SK-N-SH (cell line): ENCODE measurements around the gene ADGRL3. TPM values are rescaled to one million over a fixed set of nuclear protein-coding genes. Genes with fewer than 3 reads are reported as not detected.

Source experiments
- CTCF ChIA-PET: fragments of 300-600, 350-600 bp; formaldehyde crosslinking; extraction: SDS; loops from one replicate; lab custom pipeline; 2021; lab: Yijun Ruan, JAX
- POLR2A ChIA-PET: fragments of 350-600 bp; sonication (Branson Sonifier 250); formaldehyde crosslinking; extraction: SDS; loops from one replicate; lab custom pipeline; 2020; ENCODE audit warnings: antibody characterized with exemption, inconsistent platforms; lab: Yijun Ruan, JAX
- DNase-seq: peaks from one replicate; pipeline ENCODE4 v3.0.0; 2012
- H2AFZ ChIP-seq: fragments of 200-600 bp; sonication (generic); 2 replicates; pipeline ENCODE4 v1.8.1; 2016; ENCODE audit warnings: antibody characterized with exemption, mild to moderate bottlenecking, low read depth
- H3F3A ChIP-seq: fragments of 200-600 bp; sonication (generic); replicated peaks from 2 replicates; pipeline ENCODE3; 2016; ENCODE audit warnings: antibody characterized with exemption, mild to moderate bottlenecking; ENCODE audit not compliant: insufficient read depth
- H3K27ac ChIP-seq, 2 experiments: fragments of 200-500 bp in 1 of 2; fragments of 200-600 bp in 1 of 2; sonication (Bioruptor generic) in 1 of 2; sonication (generic), shearing (Covaris generic) in 1 of 2; 2 replicates each; pipeline versions ENCODE4 v1.5.1 to v1.6.1; 2014 to 2016; ENCODE audit warnings: low read depth in 2 of 2, inconsistent platforms in 1 of 2, low read length in 1 of 2, mild to moderate bottlenecking in 1 of 2, mixed read lengths in 1 of 2
- H3K27me3 ChIP-seq: fragments of 200-600 bp; sonication (generic), shearing (Covaris generic); 2 replicates; pipeline ENCODE4 v1.6.1; 2016; ENCODE audit warnings: mixed run types; ENCODE audit not compliant: insufficient read depth
- H3K36me3 ChIP-seq, 2 experiments: fragments of 200-500 bp in 1 of 2; fragments of 200-600 bp in 1 of 2; sonication (Bioruptor generic) in 1 of 2; sonication (generic) in 1 of 2; replicated peaks in 1 of 2; 2 replicates each; pipeline versions ENCODE3 to v1.5.1; 2014 to 2016; ENCODE audit warnings: low read length in 1 of 2, mild to moderate bottlenecking in 1 of 2; ENCODE audit not compliant: insufficient read depth in 2 of 2, control insufficient read depth in 1 of 2
- H3K4me1 ChIP-seq, 2 experiments: fragments of 200-500 bp in 1 of 2; fragments of 200-600 bp in 1 of 2; sonication (Bioruptor generic) in 1 of 2; sonication (generic), shearing (Covaris generic) in 1 of 2; 2 replicates each; pipeline versions ENCODE4 v1.5.1 to v1.6.1; 2014 to 2016; ENCODE audit warnings: low read depth in 1 of 2, low read length in 1 of 2, mixed run types in 1 of 2; ENCODE audit not compliant: insufficient read depth in 2 of 2, control insufficient read depth in 1 of 2
- H3K4me2 ChIP-seq: fragments of 200-600 bp; sonication (generic), shearing (Covaris generic); 2 replicates; pipeline ENCODE4 v1.6.1; 2017; ENCODE audit warnings: mixed run types
- H3K4me3 ChIP-seq, 2 experiments: fragments of 200-500 bp in 1 of 2; fragments of 200-600 bp in 1 of 2; sonication (Bioruptor generic) in 1 of 2; sonication (generic), shearing (Covaris generic) in 1 of 2; 2 replicates each; pipeline versions ENCODE4 v1.5.1 to v1.8.1; 2014 to 2016; ENCODE audit warnings: low read depth in 2 of 2, inconsistent platforms in 1 of 2, low read length in 1 of 2, mild to moderate bottlenecking in 1 of 2, mixed read lengths in 1 of 2, moderate library complexity in 1 of 2
- H3K79me2 ChIP-seq: fragments of 200-600 bp; sonication (generic); 2 replicates; pipeline ENCODE4 v1.8.1; 2017; ENCODE audit warnings: mild to moderate bottlenecking; ENCODE audit not compliant: insufficient read depth
- H3K9ac ChIP-seq: fragments of 200-600 bp; sonication (generic); 2 replicates; pipeline ENCODE4 v1.6.1; 2017; ENCODE audit warnings: mixed run types
- H3K9me2 ChIP-seq: fragments of 200-600 bp; sonication (generic); 2 replicates; pipeline ENCODE4 v1.6.1; 2017; ENCODE audit warnings: mixed run types
- H3K9me3 ChIP-seq: fragments of 200-600 bp; sonication (generic); 2 replicates; pipeline ENCODE4 v1.6.1; 2017; ENCODE audit warnings: mixed run types, mild to moderate bottlenecking, moderate library complexity
- H4K20me1 ChIP-seq: fragments of 200-600 bp; sonication (generic); 2 replicates; pipeline ENCODE4 v1.6.1; 2017; ENCODE audit warnings: mild to moderate bottlenecking, mixed run types; ENCODE audit not compliant: insufficient read depth
- CHD2 ChIP-seq: fragments of 150-350 bp; IDR thresholded peaks from 2 replicates; pipeline ENCODE4 v1.6.1; 2018; ENCODE audit warnings: low read length; ENCODE audit not compliant: partially characterized antibody
- ELF1 ChIP-seq: IDR thresholded peaks from 2 replicates; pipeline ENCODE4 v1.4.0; 2012
- EZH2phosphoT487 ChIP-seq: fragments of 200-600 bp; sonication (generic); IDR thresholded peaks from 2 replicates; pipeline ENCODE4 v1.6.1; 2017; ENCODE audit warnings: low read depth, mixed run types, mild to moderate bottlenecking, antibody characterized with exemption, moderate library complexity, borderline replicate concordance
- FOXJ3 ChIP-seq: sonication (generic); formaldehyde crosslinking; IDR thresholded peaks from 2 replicates; pipeline ENCODE4 v1.5.1; 2020; ENCODE audit warnings: mild to moderate bottlenecking, missing genetic modification reagents
- FOXM1 ChIP-seq: IDR thresholded peaks from 2 replicates; pipeline ENCODE4 v1.4.0; 2012; ENCODE audit warnings: low read depth, mild to moderate bottlenecking
- IRF3 ChIP-seq: fragments of 150-350 bp; IDR thresholded peaks from 2 replicates; pipeline ENCODE4 v1.6.1; 2016; ENCODE audit warnings: mild to moderate bottlenecking, low read depth, low read length
- MAX ChIP-seq: IDR thresholded peaks from 2 replicates; pipeline ENCODE4 v1.4.0; 2012; ENCODE audit warnings: low read depth
- MXI1 ChIP-seq: IDR thresholded peaks from 2 replicates; pipeline ENCODE4 v1.6.1; 2012; ENCODE audit warnings: mild to moderate bottlenecking, low read depth, low read length, improper control_type of control experiment
- NFIC ChIP-seq: IDR thresholded peaks from 2 replicates; pipeline ENCODE4 v1.4.0; 2012; ENCODE audit warnings: borderline replicate concordance
- PBX3 ChIP-seq: IDR thresholded peaks from 2 replicates; pipeline ENCODE4; 2012
- POLR2AphosphoS5 ChIP-seq: IDR thresholded peaks from 2 replicates; pipeline ENCODE4 v1.6.1; 2012; ENCODE audit warnings: low read depth, low read length
- RAD21 ChIP-seq: IDR thresholded peaks from 2 replicates; pipeline ENCODE4 v1.6.1; 2012; ENCODE audit warnings: mild to moderate bottlenecking, low read length
- RFX5 ChIP-seq: IDR thresholded peaks from 2 replicates; pipeline ENCODE4 v1.6.1; 2012; ENCODE audit warnings: mild to moderate bottlenecking, improper control_type of control experiment, low read length
- RXRA ChIP-seq: IDR thresholded peaks from 2 replicates; pipeline ENCODE4 v1.4.0; 2012; ENCODE audit warnings: low read depth, mild to moderate bottlenecking, borderline replicate concordance
- SIN3A ChIP-seq: IDR thresholded peaks from 2 replicates; pipeline ENCODE4 v1.6.1; 2012; ENCODE audit warnings: low read depth, mild to moderate bottlenecking, low read length, moderate library complexity, borderline replicate concordance
- SMC3 ChIP-seq: IDR thresholded peaks from 2 replicates; pipeline ENCODE4 v1.6.1; 2012; ENCODE audit warnings: low read depth, low read length, improper control_type of control experiment
- TAF1 ChIP-seq: IDR thresholded peaks from 2 replicates; pipeline ENCODE4 v1.6.1; 2012; ENCODE audit warnings: low read depth, mild to moderate bottlenecking, low read length, moderate library complexity, borderline replicate concordance
- TCF12 ChIP-seq: IDR thresholded peaks from 2 replicates; pipeline ENCODE4 v1.4.0; 2012
- USF2 ChIP-seq: fragments of 150-350 bp; IDR thresholded peaks from 2 replicates; pipeline ENCODE4 v1.6.1; 2017; ENCODE audit warnings: antibody characterized with exemption, low read length, low read depth, borderline replicate concordance
- ZBTB33 ChIP-seq: IDR thresholded peaks from 2 replicates; pipeline ENCODE4 v1.4.0; 2012; ENCODE audit warnings: low read depth, borderline replicate concordance
- WGBS: methylation state at CpG from one replicate; pipeline ENCODE4 v1.1.6; 2017; ENCODE audit warnings: low lambda C conversion rate; 5-methylcytosine and 5-hydroxymethylcytosine counted together
- polyA plus RNA-seq, 3 experiments: library from polyadenylated mRNA; depleted of rRNA; stranded (reverse); fragments of >200 nt; gene quantifications; 2 replicates each; pipeline ENCODE4 v1.2.3, GENCODE V29; 2012

Gene ADGRL3
- polyA plus RNA-seq, 1 of the 3 experiments (the other 2 are of a cell fraction) = 0.03 TPM

- ChIA-PET POLR2A (no interaction called here), CTCF (interaction anchor here (0.9 kb wide), 1 partner anchor 19 kb away, joined by 3 read pairs; no protein-coding TSS in a partner anchor)
- no peaks in the 10 kb centered on the region for H3K36me3 ChIP-seq
- no peaks in the 10 kb centered on the region for H3K4me1 ChIP-seq
- H3K9me3 ChIP-seq = no peaks in the 10 kb centered on the region
- TF ChIP-seq IRF3 (no peak), ELF1 (no peak), PBX3 (no peak), CHD2 (no peak), RAD21 (no peak), SMC3 (no peak), MAX (no peak), RFX5 (no peak), FOXM1 (no peak), FOXJ3 (CRISPR knock-in tag) (no peak), EZH2phosphoT487 (no peak), TAF1 (no peak)
- H4K20me1 ChIP-seq = no peaks in the 10 kb centered on the region
- H2AFZ ChIP-seq = no peak overlapping the region
- H3K27me3 ChIP-seq = no peaks in the 10 kb centered on the region
- no peak for DNase-seq
- no peak overlapping the region for H3K9ac ChIP-seq
- H3K9me2 ChIP-seq = no peaks in the 10 kb centered on the region
- H3F3A ChIP-seq = no peaks in the 10 kb centered on the region
- H3K27ac ChIP-seq = no peak overlapping the region
- no peak overlapping the region for H3K4me3 ChIP-seq
- H3K4me2 ChIP-seq = no peak overlapping the region
- no peaks in the 10 kb centered on the region; the same call in 1 of the 2 replicates for H3K79me2 ChIP-seq
These were observed 208.7 kb downstream of the ADGRL3 start for GRCh38 chr4:61408861-61409260.

GRCh38 chr4:61411241-61411640 is 211.1 kb downstream of the ADGRL3 start:
- Histone ChIP-seq H3K9me3 (no peaks in the 10 kb centered on the region), H3K27ac (no peak overlapping the region), H3F3A (no peaks in the 10 kb centered on the region), H3K4me2 (no peak overlapping the region), H2AFZ (no peak overlapping the region), H3K36me3 (no peaks in the 10 kb centered on the region), H3K9ac (no peak overlapping the region), H4K20me1 (no peaks in the 10 kb centered on the region), H3K79me2 (no peaks in the 10 kb centered on the region), H3K9me2 (no peaks in the 10 kb centered on the region), H3K27me3 (no peaks in the 10 kb centered on the region), H3K4me1 (no peaks in the 10 kb centered on the region), H3K4me3 (no peak overlapping the region)
- WGBS = 54% methylated on average over 1 of the region's 1 CpG
- no peak for TF ChIP-seq NFIC
- TF ChIP-seq POLR2AphosphoS5 = no peak
- no peak for TF ChIP-seq ELF1
- no peak for TF ChIP-seq MXI1
- TF ChIP-seq TCF12 = no peak
- no peak for TF ChIP-seq RFX5
- TF ChIP-seq TAF1 = no peak
- TF ChIP-seq RXRA = no peak
- TF ChIP-seq SIN3A = no peak
- no peak for TF ChIP-seq ZBTB33
- no peak for TF ChIP-seq PBX3
- TF ChIP-seq FOXJ3 (CRISPR knock-in tag) = no peak
- no peak for TF ChIP-seq USF2
- TF ChIP-seq MAX = no peak
- no peak for DNase-seq
- ChIA-PET POLR2A (no interaction called here), CTCF (no interaction called here)
